Mesodermal cell (in vitro differentiated cells): ENCODE results near the gene YEATS2.

Source experiments
- H3K27ac ChIP-seq: 2 replicates; pipeline ENCODE4 v1.7.0; 2013; ENCODE audit warnings: mild to moderate bottlenecking, low read depth, low read length, moderate library complexity; ENCODE audit not compliant: severe bottlenecking
- H3K36me3 ChIP-seq: 2 replicates; pipeline ENCODE4 v1.7.1; 2013; ENCODE audit warnings: mild to moderate bottlenecking, low read length, moderate library complexity; ENCODE audit not compliant: control insufficient read depth, insufficient read depth
- H3K4me1 ChIP-seq: one replicate; pipeline ENCODE4 v1.7.1; 2013; ENCODE audit warnings: mild to moderate bottlenecking, low read length; ENCODE audit not compliant: insufficient read depth, control insufficient read depth, poor library complexity, severe bottlenecking
- H3K4me3 ChIP-seq: 2 replicates; pipeline ENCODE4 v1.7.0; 2013; ENCODE audit warnings: low read length, control low read depth, mild to moderate bottlenecking; ENCODE audit not compliant: insufficient read depth, poor library complexity, severe bottlenecking; ENCODE audit errors: extremely low read depth
- H3K9me3 ChIP-seq: 2 replicates; pipeline ENCODE4 v1.7.1; 2013; ENCODE audit warnings: mild to moderate bottlenecking, low read length, moderate library complexity; ENCODE audit not compliant: control insufficient read depth
- WGBS, 2 experiments: methylation state at CpG; one replicate each; pipeline ENCODE4 v1.1.5; 2013; ENCODE audit warnings: missing lambda C conversion rate in 2 of 2; ENCODE audit not compliant: insufficient coverage in 2 of 2; 5-methylcytosine and 5-hydroxymethylcytosine counted together

YEATS2 gene

DNA sequence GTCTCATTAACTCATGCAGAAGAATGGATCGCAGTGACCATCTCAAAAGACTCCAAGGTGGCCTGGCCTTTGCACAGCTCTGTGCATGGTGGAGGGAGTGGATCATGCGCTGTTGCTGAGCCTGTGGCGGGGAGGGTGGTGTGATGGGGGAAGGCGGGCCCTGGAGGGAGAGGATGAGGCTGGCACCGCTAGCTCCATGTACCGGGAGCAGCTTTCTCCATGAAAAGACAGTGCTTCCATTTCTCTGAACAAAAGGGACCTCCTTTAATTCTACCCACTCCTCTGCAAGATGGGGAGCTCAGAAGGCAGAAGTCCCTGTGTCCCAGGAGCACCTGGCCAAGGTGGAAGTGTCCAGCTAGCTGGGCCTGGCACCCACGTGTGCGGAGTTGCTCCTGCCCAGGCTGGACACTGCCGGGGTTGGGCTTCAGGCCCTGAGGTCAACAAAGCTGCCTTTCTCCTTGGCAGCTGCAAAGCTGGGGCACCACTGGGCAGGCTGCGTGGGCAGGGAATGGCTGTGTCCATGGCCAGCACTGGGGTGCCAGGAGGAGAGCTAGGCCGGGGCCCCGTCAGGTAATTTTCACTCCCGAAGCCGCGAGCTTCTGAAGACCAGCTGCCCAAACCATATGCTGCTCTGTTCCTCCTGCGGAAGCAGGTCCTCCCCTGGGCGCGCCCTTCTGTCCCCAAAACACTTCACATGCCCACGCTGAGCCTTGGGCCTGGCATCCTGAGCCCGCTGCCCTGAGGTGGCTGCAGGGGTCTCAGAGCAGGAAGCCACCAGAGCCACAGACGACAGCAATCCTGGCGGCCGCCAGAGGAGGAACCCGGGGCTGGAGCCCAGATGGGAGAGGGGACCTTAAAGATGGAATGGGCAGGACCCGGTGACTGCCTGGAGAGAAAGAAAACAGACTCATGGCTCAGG, 121.4 kb downstream of the YEATS2 start:
- Histone ChIP-seq H3K4me1 (no peaks in the 10 kb centered on the region), H3K36me3 (peaks cover 20% of the 10 kb centered on the region), H3K4me3 (no peak overlapping the region), H3K9me3 (no peaks in the 10 kb centered on the region), H3K27ac (no peak overlapping the region)
- WGBS, 2 experiments, result 92 to 93% methylated on average over 18 to 19 of the region's 25 CpGs

DNA sequence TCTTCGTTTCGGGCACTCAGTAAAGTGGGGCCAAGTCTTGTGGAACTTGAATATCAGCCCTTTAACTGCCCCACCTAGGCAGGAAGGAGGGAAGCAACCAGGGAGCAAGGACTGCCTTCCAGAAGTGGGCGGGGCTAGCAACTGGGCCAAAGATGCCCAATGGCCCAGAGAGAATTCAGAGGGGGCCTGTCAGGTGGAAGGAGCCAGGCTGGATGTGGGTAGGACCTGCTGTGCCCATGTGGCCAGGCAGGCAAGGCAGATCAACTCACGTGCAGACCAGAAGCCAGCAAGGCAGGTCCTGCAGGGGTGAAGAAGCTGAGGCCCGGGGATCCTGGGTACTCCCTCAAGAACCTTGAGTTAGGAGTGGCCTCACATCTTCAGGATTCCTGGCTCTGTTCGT, 122.2 kb downstream of the YEATS2 start:
- WGBS, 2 experiments, result 95 to 97% methylated on average over 4 to 5 of the region's 6 CpGs
- H3K4me1 ChIP-seq, result peaks cover 5% of the 10 kb centered on the region
- H3K27ac ChIP-seq, result no peak overlapping the region
- no peaks in the 10 kb centered on the region for H3K9me3 ChIP-seq
- no peak overlapping the region for H3K4me3 ChIP-seq
- peaks cover 20% of the 10 kb centered on the region for H3K36me3 ChIP-seq

- WGBS, 2 experiments, result 58 to 71% methylated on average over 12 to 13 of the region's 13 CpGs
- no peak overlapping the region for H3K27ac ChIP-seq
Measured at GRCh38 chr3:183822631-183823030, 125.0 kb downstream of the YEATS2 start.

DNA sequence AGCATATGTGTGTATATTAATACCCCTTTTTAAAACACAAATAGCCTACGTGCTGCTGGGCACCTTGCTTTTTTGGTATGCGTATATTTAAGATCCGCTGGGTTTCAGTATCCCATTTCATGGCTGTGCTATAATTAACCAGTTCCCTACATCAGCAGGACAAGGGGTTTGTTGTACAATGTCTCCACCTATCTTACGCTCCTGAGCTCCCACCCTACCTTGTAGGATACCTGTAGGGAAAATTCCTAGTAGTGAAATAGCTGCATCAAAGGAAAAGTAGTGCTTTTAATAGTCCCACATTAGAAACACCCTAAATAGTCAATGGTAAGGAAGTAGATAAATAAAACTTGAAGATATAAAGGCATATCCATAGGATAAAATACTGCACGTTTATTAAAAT, 126.4 kb downstream of the YEATS2 start:
- Histone ChIP-seq H3K4me1 (peaks cover 5% of the 10 kb centered on the region), H3K4me3 (peak overlapping the region; percentile 57), H3K36me3 (peaks cover 12% of the 10 kb centered on the region), H3K9me3 (no peaks in the 10 kb centered on the region), H3K27ac (no peak overlapping the region)
- 100% methylated on average over 1 of the region's 5 CpGs; no CpG with 5 or more reads in 1 of the 2 experiments for WGBS, 2 experiments

More at GRCh38 chr3:183822631-183823030, 125.0 kb downstream of the YEATS2 start:
- Histone ChIP-seq H3K36me3 (peaks cover 2% of the 10 kb centered on the region), H3K9me3 (no peaks in the 10 kb centered on the region), H3K4me3 (no peak overlapping the region), H3K4me1 (peaks cover 5% of the 10 kb centered on the region)

DNA sequence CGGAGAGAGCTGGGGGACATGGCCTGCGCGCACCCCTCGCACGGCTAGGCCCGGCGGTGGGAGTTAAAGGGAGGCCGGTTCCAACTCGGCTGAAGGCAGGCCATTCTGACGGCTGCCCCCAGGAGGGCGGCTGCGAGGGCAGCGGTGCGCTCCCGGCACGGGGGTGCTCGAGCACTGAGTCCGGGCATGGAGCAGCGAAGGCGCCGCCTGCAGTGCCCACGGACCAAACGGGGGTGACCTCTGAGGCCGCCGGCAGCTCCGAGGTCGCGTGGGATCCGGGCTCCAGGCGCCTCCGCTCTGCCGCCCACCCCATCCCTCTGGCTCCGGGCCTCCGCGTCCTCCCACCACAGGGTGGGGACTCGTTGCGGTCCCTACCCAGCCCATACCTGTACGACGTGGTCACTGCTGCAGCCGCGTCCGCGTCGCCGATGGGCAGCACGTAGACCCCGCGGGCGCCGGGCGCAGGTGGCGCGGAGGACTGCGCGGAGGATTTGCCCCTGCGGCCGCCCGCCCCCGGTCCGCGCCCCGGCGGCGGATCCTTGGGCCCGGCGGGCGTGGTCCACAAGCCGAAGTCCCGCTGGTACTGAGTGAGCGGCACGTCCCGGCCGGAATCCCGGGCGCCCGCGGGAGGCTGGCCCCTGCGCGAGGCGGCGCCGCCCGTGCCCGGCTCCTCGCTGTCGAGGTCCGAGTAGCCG, 127.3 kb downstream of the YEATS2 start:
- peaks cover 21% of the 10 kb centered on the region for H3K36me3 ChIP-seq
- peak overlapping the region; percentile 57 for H3K4me3 ChIP-seq
- 1% methylated on average over 81 to 87 of the region's 88 CpGs for WGBS, 2 experiments
- no peaks in the 10 kb centered on the region for H3K9me3 ChIP-seq
- H3K4me1 ChIP-seq, result peaks cover 5% of the 10 kb centered on the region
- H3K27ac ChIP-seq, result no peak overlapping the region

DNA sequence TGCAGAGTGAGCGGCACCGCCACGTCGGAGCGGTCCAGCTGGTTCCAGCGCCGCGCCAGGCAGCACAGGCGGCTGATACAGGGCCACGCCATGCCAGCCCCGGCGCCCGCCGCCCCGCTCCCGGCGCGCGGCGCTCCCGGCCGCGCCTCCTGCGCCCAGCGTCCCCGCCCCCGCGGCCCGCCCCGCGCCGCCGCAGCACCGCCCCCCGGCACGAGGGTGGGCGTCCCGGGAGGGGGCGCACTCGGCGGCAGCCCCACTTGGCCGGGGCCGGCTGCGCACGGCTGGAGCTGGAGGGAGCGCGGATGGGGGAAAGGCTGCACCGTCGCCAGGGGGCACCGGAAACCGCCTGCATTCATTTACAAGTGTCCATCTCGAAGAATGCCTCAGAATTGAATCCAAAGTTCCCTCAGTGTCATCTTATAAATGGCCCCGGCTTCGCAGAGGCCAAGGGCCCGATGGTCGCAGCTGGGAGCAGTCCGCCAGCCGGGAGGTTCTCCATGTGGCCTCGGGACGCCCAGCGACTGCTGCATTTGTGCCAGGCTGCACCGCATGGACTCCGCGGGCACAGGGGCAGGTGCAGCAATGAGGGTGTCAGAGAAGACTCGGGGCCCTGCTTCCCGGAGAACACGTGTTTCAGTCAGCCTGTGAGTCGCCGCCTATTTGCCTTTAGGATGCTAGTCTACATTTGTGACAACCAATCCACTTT, 128.0 kb downstream of the YEATS2 start, which contains the start of gene MAP6D1:
TSS of gene MAP6D1 (minus strand) at position 122 of the 706 bp plus-strand sequence. CDS start at position 92, 30 bp downstream.
- Histone ChIP-seq H3K9me3 (no peaks in the 10 kb centered on the region), H3K4me1 (peaks cover 5% of the 10 kb centered on the region), H3K4me3 (peak within 1 kb of the TSS; percentile 57), H3K36me3 (peaks cover 24% of the 10 kb centered on the region), H3K27ac (no peak within 1 kb of the TSS)
- 14 to 22% methylated on average over 30 to 46 of the region's 69 CpGs for WGBS, 2 experiments

DNA sequence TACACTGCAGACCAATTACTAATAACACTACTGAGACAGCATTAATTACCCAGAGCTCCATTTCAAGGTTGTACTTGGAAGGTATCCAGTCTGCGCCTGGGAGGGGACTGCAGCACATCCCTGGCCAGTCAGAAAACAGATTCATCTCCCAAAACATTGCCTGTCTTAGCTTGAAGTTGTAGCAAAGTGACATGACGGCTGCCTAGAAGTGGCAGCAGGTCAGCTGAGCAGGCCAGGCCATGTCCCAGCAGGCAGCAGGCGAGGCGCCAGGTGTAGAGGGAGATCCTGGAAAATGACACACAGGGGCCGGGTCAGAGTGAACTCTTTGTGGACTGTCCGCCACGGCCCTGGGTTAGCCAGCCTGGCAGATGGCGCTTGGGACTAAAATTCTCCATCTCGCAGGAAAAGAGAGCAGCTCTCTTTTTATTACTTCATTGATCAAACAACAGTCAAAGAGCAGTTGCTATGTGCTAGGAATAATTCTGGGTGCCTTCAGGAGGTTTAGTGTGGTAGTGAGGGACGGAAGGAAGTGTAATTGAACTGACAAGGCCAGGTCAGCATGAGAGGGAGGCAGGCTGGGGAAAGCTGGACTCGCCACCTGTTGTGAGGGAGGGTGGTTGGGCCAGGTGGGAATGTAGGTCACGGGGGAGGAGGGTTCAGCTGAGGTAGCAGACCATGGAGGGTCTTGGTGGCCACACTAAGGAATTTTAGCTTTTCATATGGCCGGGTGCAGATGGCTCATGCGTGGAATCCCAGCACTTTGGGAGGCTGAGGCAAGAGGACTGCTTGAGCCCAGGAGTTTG, 129.1 kb downstream of the YEATS2 start:
- no peak overlapping the region for H3K4me3 ChIP-seq
- H3K4me1 ChIP-seq, result peaks cover 5% of the 10 kb centered on the region
- WGBS, 2 experiments, result 95% methylated on average over 8 to 11 of the region's 14 CpGs
- no peak overlapping the region for H3K27ac ChIP-seq
- H3K36me3 ChIP-seq, result peaks cover 30% of the 10 kb centered on the region
- no peaks in the 10 kb centered on the region for H3K9me3 ChIP-seq

DNA sequence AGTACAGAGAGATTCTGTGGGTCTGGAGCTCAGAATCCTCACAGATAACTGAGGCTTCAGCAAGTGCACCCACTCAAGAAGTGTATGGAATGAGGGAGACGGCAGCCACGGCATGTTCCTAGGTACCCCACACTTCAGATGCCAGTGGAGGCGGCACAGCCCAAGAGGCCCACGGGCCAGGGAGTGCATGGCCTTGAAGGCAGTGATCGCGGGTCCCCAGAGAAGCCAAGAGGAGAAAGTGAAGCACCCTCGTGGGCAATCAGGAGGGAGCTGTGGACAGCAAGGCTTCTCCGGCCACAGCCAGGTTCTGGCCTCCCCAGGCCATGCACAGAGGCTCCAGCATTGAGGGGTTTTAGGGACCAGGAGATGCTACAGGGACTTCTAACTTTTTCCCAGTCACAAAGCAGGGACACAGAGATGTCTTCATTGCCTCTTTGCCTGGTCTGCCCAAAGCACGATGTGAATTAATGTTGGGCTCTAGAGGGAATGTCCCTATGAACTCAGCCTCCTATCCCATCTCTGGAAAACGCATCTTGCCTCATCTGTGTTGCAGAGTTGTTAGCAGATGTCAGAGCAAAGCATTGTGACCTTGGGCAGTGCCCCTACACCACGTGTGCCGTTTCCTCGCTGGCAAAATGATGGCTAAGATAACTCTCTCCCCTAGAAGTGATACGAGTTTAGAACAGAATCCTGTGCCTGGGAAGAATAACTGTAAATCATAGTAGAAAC, 130.4 kb downstream of the YEATS2 start:
- H3K9me3 ChIP-seq, result no peaks in the 10 kb centered on the region
- H3K36me3 ChIP-seq, result peaks cover 37% of the 10 kb centered on the region
- H3K27ac ChIP-seq, result no peak overlapping the region
- H3K4me3 ChIP-seq, result no peak overlapping the region
- H3K4me1 ChIP-seq, result peaks cover 5% of the 10 kb centered on the region
- 93 to 97% methylated on average over 11 to 14 of the region's 14 CpGs for WGBS, 2 experiments

GRCh38 chr3:183828538-183828870, 130.9 kb downstream of the YEATS2 start:
- peaks cover 42% of the 10 kb centered on the region for H3K36me3 ChIP-seq
- no peak overlapping the region for H3K27ac ChIP-seq
- no peak overlapping the region for H3K4me3 ChIP-seq
- WGBS, 2 experiments, result 95 to 100% methylated on average over 6 to 7 of the region's 7 CpGs
- H3K9me3 ChIP-seq, result no peaks in the 10 kb centered on the region
- peaks cover 5% of the 10 kb centered on the region for H3K4me1 ChIP-seq
